ENCODE measurements around the gene CRTAC1. TPM values are rescaled to one million over a fixed set of nuclear protein-coding genes. Genes with fewer than 3 reads are reported as not detected.

The CRTAC1 gene
- total and polyA plus RNA-seq, 2 experiments from 2014 or later, result 0.47 to 1.2 TPM

DNA sequence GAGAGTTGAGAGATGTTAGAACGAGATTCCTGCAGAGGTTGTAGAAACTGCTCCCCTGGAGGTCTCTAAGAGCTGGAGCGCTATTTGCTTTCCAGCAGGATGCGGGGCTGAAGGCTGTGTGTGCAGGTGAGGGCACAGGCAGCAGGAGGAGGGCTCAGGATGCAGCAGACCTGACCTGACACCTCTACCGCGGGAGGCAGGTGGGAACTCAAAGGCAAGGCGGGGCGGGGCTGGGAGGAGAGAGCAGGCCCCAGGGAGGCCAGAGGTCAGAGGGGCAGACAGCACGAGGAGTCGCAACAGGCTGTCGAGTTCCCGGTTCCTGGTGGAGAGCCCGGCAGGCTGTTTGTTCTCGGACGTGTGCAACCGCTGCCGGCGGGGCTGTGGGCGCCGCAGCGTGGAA is 7.9 kb upstream of the CRTAC1 start:
- Histone ChIP-seq H3K27me3 (ENCODE audit: insufficient read depth) (peaks cover 66% of the 10 kb centered on the region), H2AFZ (no peak overlapping the region), H3K79me2 (replicated peaks; ENCODE audit: insufficient read depth) (no peaks in the 10 kb centered on the region), H4K20me1 (replicated peaks; ENCODE audit: insufficient read depth) (no peaks in the 10 kb centered on the region; the same call in 1 of the 2 replicates), H3K4me1 (ENCODE audit: insufficient read depth) (peaks cover 6% of the 10 kb centered on the region; the same call in 1 of the 2 replicates), H3F3A (replicated peaks; ENCODE audit: low read depth) (no peaks in the 10 kb centered on the region), H3K27ac (ENCODE audit: low read depth) (no peak overlapping the region), H3K36me3 (ENCODE audit: insufficient read depth) (no peaks in the 10 kb centered on the region), H3K4me3 (no peak overlapping the region), H3K9me2 (ENCODE audit: insufficient read depth) (no peaks in the 10 kb centered on the region), H3K4me2 (0 out of 2 replicates have a peak overlapping the region, but pooled peaks have one; percentile 55)
- Mint-ChIP-seq H3K4me1 (peaks cover 15% of the 10 kb centered on the region), H3K36me3 (ENCODE audit: low read depth) (no peaks in the 10 kb centered on the region), H3K9me3 (no peaks in the 10 kb centered on the region), H3K4me3 (no peak overlapping the region), H3K27me3 (ENCODE audit: insufficient read depth, low read depth, poor library complexity) (peaks cover 35% of the 10 kb centered on the region), H3K27ac (no peak overlapping the region)
- DNase-seq (ENCODE audit: low spot score) (peak; percentile 84), ATAC-seq (peak; percentile 95)
- no peak for TF ChIP-seq REST (IDR thresholded peaks at IDR 0.05; ENCODE audit: unreplicated experiment)
- TF ChIP-seq POLR2AphosphoS5 (IDR thresholded peaks at IDR 0.05; ENCODE audit: low read depth), result no peak
- TF ChIP-seq NANOG (IDR thresholded peaks at IDR 0.05; ENCODE audit: borderline replicate concordance), result no peak
- no peak for TF ChIP-seq ZNF114 (CRISPR knock-in tag; IDR thresholded peaks at IDR 0.05)

GRCh38 chr10:98035599-98035998 is 5.2 kb upstream of the CRTAC1 start:
- no peak overlapping the region for H3K27ac Mint-ChIP-seq
- H3K4me1 Mint-ChIP-seq, result peaks cover 11% of the 10 kb centered on the region; the same call in 2 of the 3 replicates
- H3K27me3 Mint-ChIP-seq (ENCODE audit: insufficient read depth, low read depth, poor library complexity), result peaks cover 57% of the 10 kb centered on the region
- no peaks in the 10 kb centered on the region for H3K36me3 Mint-ChIP-seq (ENCODE audit: low read depth)
- H3K9me3 Mint-ChIP-seq, result no peaks in the 10 kb centered on the region
- no peak overlapping the region for H2AFZ ChIP-seq
- H3K4me2 ChIP-seq, result no peak overlapping the region
- H3K36me3 ChIP-seq (ENCODE audit: insufficient read depth), result no peaks in the 10 kb centered on the region
- H3K27me3 ChIP-seq (ENCODE audit: insufficient read depth), result peaks cover 91% of the 10 kb centered on the region
- ATAC-seq (no peak), DNase-seq (ENCODE audit: low spot score) (no peak)
- H3K79me2 ChIP-seq (replicated peaks; ENCODE audit: insufficient read depth), result no peaks in the 10 kb centered on the region
- H4K20me1 ChIP-seq (replicated peaks; ENCODE audit: insufficient read depth), result peaks cover 4% of the 10 kb centered on the region
- no peaks in the 10 kb centered on the region for H3K9me2 ChIP-seq (ENCODE audit: insufficient read depth)
- H3K4me1 ChIP-seq (ENCODE audit: insufficient read depth), result peaks cover 6% of the 10 kb centered on the region; the same call in 1 of the 2 replicates
- no peak overlapping the region for H3K27ac ChIP-seq (ENCODE audit: low read depth)
- H3K4me3 Mint-ChIP-seq, result no peak overlapping the region
- no peaks in the 10 kb centered on the region for H3F3A ChIP-seq (replicated peaks; ENCODE audit: low read depth)
- H3K4me3 ChIP-seq, result no peak overlapping the region
- TF ChIP-seq ZNF462 (CRISPR knock-in tag; IDR thresholded peaks at IDR 0.05) (no peak), REST (IDR thresholded peaks at IDR 0.05; ENCODE audit: unreplicated experiment) (no peak)
- TF ChIP-seq, protein P1, sequence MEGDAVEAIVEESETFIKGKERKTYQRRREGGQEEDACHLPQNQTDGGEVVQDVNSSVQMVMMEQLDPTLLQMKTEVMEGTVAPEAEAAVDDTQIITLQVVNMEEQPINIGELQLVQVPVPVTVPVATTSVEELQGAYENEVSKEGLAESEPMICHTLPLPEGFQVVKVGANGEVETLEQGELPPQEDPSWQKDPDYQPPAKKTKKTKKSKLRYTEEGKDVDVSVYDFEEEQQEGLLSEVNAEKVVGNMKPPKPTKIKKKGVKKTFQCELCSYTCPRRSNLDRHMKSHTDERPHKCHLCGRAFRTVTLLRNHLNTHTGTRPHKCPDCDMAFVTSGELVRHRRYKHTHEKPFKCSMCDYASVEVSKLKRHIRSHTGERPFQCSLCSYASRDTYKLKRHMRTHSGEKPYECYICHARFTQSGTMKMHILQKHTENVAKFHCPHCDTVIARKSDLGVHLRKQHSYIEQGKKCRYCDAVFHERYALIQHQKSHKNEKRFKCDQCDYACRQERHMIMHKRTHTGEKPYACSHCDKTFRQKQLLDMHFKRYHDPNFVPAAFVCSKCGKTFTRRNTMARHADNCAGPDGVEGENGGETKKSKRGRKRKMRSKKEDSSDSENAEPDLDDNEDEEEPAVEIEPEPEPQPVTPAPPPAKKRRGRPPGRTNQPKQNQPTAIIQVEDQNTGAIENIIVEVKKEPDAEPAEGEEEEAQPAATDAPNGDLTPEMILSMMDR (conservative IDR thresholded peaks at IDR 0.05; ENCODE audit: low read depth in 2 of 2), result no peak

All from GM23338 (cell line).